ENCODE measurements around the gene SH3BP1. TPM values are rescaled to one million over a fixed set of nuclear protein-coding genes. Genes with fewer than 3 reads are reported as not detected.

Gene SH3BP1
- total and polyA plus RNA-seq, 4 experiments from 2014 or later: 17.6 to 89.2 (median 57.1) TPM

- intact Hi-C loops (cut with micrococcal nuclease): no loop called here
- Histone ChIP-seq H3K4me1 (ENCODE audit: insufficient read depth, low read length) (peaks cover 9% of the 10 kb centered on the region), H3K27me3 (ENCODE audit: insufficient read depth, low read length) (no peaks in the 10 kb centered on the region), H3K36me3 (ENCODE audit: insufficient read depth, low read length) (peaks cover 16% of the 10 kb centered on the region), H3K4me3 (ENCODE audit: low read length in 2 of 2) (no peak within 1 kb of the TSS), H3K27ac (ENCODE audit: low read depth, low read length) (no peak within 1 kb of the TSS), H3K9me3 (ENCODE audit: control insufficient read depth in 1 of 2, low read length in 2 of 2) (no peaks in the 10 kb centered on the region)
- Mint-ChIP-seq H3K27me3 (no peaks in the 10 kb centered on the region), H3K9me3 (no peaks in the 10 kb centered on the region), H3K27ac (peak within 1 kb of the TSS in 5 of 7 donors; percentile 27 to 71 (median 55)), H3K4me1 (peaks cover 10 to 18% (median 13%) of the 10 kb centered on the region in 4 donors), H3K4me3 (peak within 1 kb of the TSS in 7 of 8 donors; percentile 6 to 81 (median 43)), H3K36me3 (peaks cover 21 to 27% of the 10 kb centered on the region in 2 donors)
- ChIA-PET CTCF (ENCODE audit: partially characterized antibody) (no interaction called here), POLR2A (ENCODE audit: partially characterized antibody) (interaction anchor here (1.3 kb wide), 1 partner anchor 10 kb away, joined by 3 read pairs; no protein-coding TSS in a partner anchor)
- DNase-seq: peak; percentile 67 to 95 (median 77)
Observed at GRCh38 chr22:37696657-37697537, 57.4 kb downstream of the SH3BP1 start, which contains the start of gene TRIOBP. TRIOBP (plus strand) TSS chr22:37697048; CDS start chr22:37701366, 4,318 bp downstream.

DNA sequence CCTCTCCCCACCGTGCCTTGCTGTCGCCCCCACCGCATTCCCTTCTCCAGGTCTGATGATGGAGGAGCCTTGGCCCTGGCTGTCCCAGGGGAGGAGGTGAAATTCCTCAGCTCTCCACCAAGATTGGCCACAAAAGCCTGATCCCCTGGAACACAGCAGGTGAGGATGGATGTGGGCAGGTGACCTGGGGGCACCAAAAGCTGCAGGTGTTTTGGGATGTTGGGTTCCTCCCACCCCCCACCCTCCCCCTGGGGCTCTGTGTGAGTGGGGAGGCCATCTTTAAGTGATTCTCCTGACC lies 58.0 kb downstream of the SH3BP1 start:
- Histone ChIP-seq H3K27me3 (ENCODE audit: insufficient read depth, low read length) (no peaks in the 10 kb centered on the region), H3K4me1 (ENCODE audit: insufficient read depth, low read length) (peaks cover 9% of the 10 kb centered on the region), H3K27ac (ENCODE audit: low read depth, low read length) (no peak overlapping the region), H3K36me3 (ENCODE audit: insufficient read depth, low read length) (peaks cover 12% of the 10 kb centered on the region), H3K9me3 (ENCODE audit: control insufficient read depth in 1 of 2, low read length in 2 of 2) (no peaks in the 10 kb centered on the region), H3K4me3 (ENCODE audit: low read length in 2 of 2) (no peak overlapping the region)
- no peaks in the 10 kb centered on the region for H3K27me3 Mint-ChIP-seq
- intact Hi-C loops (cut with micrococcal nuclease): no loop called here
- no peak overlapping the region for H3K27ac Mint-ChIP-seq
- peaks cover 17 to 21% of the 10 kb centered on the region in 2 donors for H3K36me3 Mint-ChIP-seq
- ChIA-PET POLR2A (ENCODE audit: partially characterized antibody) (no interaction called here), CTCF (ENCODE audit: partially characterized antibody) (no interaction called here)
- H3K9me3 Mint-ChIP-seq: no peaks in the 10 kb centered on the region
- peaks cover 10 to 18% (median 13%) of the 10 kb centered on the region in 4 donors for H3K4me1 Mint-ChIP-seq
- DNase-seq: no peak
- H3K4me3 Mint-ChIP-seq: no peak overlapping the region

DNA sequence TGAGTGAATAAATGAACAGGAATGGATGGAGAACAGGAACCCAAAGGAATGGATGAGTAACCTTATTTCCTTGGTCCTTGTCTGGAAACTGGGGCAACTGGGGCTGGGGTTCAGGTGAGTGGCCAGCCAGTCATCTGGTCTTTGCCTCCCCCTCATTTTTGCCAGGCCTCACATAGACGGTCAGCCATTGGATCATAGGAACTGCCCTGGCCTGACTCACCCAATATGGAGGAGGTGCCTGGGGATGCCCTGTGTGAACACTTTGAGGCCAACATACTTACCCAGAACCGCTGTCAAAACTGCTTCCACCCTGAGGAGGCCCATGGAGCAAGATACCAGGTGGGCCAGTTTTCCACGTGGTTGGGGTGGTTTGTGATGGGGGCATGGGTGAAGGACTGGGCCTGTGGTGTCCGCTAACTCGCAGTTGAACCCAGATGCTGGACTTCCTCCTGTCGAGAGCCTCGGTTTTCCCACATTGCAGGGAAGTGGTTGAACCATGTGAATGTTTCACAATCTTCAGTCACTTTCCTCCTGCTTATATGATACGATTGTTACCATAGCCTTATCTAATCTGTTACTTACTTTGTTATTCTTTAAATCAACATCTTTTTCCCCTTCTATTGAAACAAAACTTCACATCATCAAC lies 61.8 kb downstream of the SH3BP1 start:
- peaks cover 5% of the 10 kb centered on the region for H3K4me1 ChIP-seq (ENCODE audit: insufficient read depth, low read length)
- H3K9me3 ChIP-seq (ENCODE audit: control insufficient read depth in 1 of 2, low read length in 2 of 2): no peaks in the 10 kb centered on the region
- H3K27ac ChIP-seq (ENCODE audit: low read depth, low read length): no peak overlapping the region
- H3K4me3 ChIP-seq (ENCODE audit: low read length in 2 of 2): no peak overlapping the region
- Mint-ChIP-seq H3K36me3 (peaks cover 9 to 10% of the 10 kb centered on the region in 2 donors), H3K4me3 (no peak overlapping the region), H3K4me1 (peaks cover 4 to 9% (median 7%) of the 10 kb centered on the region in 4 donors), H3K27ac (no peak overlapping the region), H3K9me3 (no peaks in the 10 kb centered on the region), H3K27me3 (no peaks in the 10 kb centered on the region)
- ChIA-PET POLR2A (ENCODE audit: partially characterized antibody) (no interaction called here), CTCF (ENCODE audit: partially characterized antibody) (no interaction called here)
- no peak for DNase-seq
- no peaks in the 10 kb centered on the region for H3K27me3 ChIP-seq (ENCODE audit: insufficient read depth, low read length)
- no peaks in the 10 kb centered on the region for H3K36me3 ChIP-seq (ENCODE audit: insufficient read depth, low read length)
- intact Hi-C loops (cut with micrococcal nuclease): no loop called here

GRCh38 chr22:37703906-37704305 lies 64.4 kb downstream of the SH3BP1 start:
- POLR2A ChIA-PET (ENCODE audit: partially characterized antibody): no interaction called here
- CTCF ChIA-PET (ENCODE audit: partially characterized antibody): no interaction called here

DNA sequence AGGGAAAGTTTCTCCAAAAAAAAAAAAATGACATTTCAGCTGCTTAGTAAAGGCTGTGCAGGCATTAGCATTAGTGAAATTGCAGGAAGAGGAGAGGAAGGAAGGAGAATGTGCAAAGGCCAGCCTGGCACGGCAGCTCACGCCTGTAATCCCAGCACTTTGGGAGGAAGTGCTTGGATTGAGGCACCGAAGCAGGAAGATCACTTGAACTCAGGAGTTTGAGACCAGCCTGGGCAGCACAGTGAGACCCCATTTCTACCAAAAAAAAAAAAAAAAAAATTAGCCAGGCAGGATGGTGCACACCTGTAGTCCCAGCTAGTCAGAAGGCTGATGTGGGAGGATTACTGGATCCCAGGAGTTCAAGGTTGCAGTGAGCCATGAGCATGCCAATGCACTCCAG lies 65.2 kb downstream of the SH3BP1 start:
- ChIA-PET POLR2A (ENCODE audit: partially characterized antibody) (no interaction called here), CTCF (ENCODE audit: partially characterized antibody) (no interaction called here)
- H3K27me3 ChIP-seq (ENCODE audit: insufficient read depth, low read length): no peaks in the 10 kb centered on the region

More at GRCh38 chr22:37703906-37704305, 64.4 kb downstream of the SH3BP1 start:
- Histone ChIP-seq H3K36me3 (ENCODE audit: insufficient read depth, low read length) (no peaks in the 10 kb centered on the region), H3K27me3 (ENCODE audit: insufficient read depth, low read length) (no peaks in the 10 kb centered on the region), H3K9me3 (ENCODE audit: control insufficient read depth in 1 of 2, low read length in 2 of 2) (no peaks in the 10 kb centered on the region), H3K27ac (ENCODE audit: low read depth, low read length) (no peak overlapping the region), H3K4me1 (ENCODE audit: insufficient read depth, low read length) (no peaks in the 10 kb centered on the region), H3K4me3 (ENCODE audit: low read length in 2 of 2) (no peak overlapping the region)
- Mint-ChIP-seq H3K27me3 (no peaks in the 10 kb centered on the region), H3K36me3 (peaks cover 4 to 10% of the 10 kb centered on the region in 2 donors), H3K9me3 (no peaks in the 10 kb centered on the region), H3K27ac (peak overlapping the region in 1 of 7 donors; percentile 36), H3K4me3 (no peak overlapping the region), H3K4me1 (no peaks in the 10 kb centered on the region)
- intact Hi-C loops (cut with micrococcal nuclease): no loop called here
- no peak for DNase-seq

GRCh38 chr22:37705205-37705604 lies 65.7 kb downstream of the SH3BP1 start:
- Mint-ChIP-seq H3K27ac (no peak overlapping the region), H3K4me3 (no peak overlapping the region), H3K36me3 (peaks cover 6 to 10% of the 10 kb centered on the region in 2 donors), H3K9me3 (no peaks in the 10 kb centered on the region), H3K4me1 (no peaks in the 10 kb centered on the region), H3K27me3 (no peaks in the 10 kb centered on the region)
- H3K4me1 ChIP-seq (ENCODE audit: insufficient read depth, low read length): no peaks in the 10 kb centered on the region
- H3K36me3 ChIP-seq (ENCODE audit: insufficient read depth, low read length): no peaks in the 10 kb centered on the region
- POLR2A ChIA-PET (ENCODE audit: partially characterized antibody): no interaction called here
- no peak overlapping the region for H3K4me3 ChIP-seq (ENCODE audit: low read length in 2 of 2)
- no peak for DNase-seq
- no peaks in the 10 kb centered on the region for H3K9me3 ChIP-seq (ENCODE audit: control insufficient read depth in 1 of 2, low read length in 2 of 2)
- intact Hi-C loops (cut with micrococcal nuclease): no loop called here
- H3K27me3 ChIP-seq (ENCODE audit: insufficient read depth, low read length): no peaks in the 10 kb centered on the region
- no peak overlapping the region for H3K27ac ChIP-seq (ENCODE audit: low read depth, low read length)
- CTCF ChIA-PET (ENCODE audit: partially characterized antibody): no interaction called here

More for the DNA sequence above, 65.2 kb downstream of the SH3BP1 start:
- H3K36me3 ChIP-seq (ENCODE audit: insufficient read depth, low read length): no peaks in the 10 kb centered on the region
- H3K4me3 ChIP-seq (ENCODE audit: low read length in 2 of 2): no peak overlapping the region
- no peak overlapping the region for H3K27ac ChIP-seq (ENCODE audit: low read depth, low read length)
- no peaks in the 10 kb centered on the region for H3K9me3 Mint-ChIP-seq
- no peaks in the 10 kb centered on the region for H3K9me3 ChIP-seq (ENCODE audit: control insufficient read depth in 1 of 2, low read length in 2 of 2)
- H3K36me3 Mint-ChIP-seq: peaks cover 4 to 10% of the 10 kb centered on the region in 2 donors
- H3K27me3 Mint-ChIP-seq: no peaks in the 10 kb centered on the region
- H3K27ac Mint-ChIP-seq: no peak overlapping the region
- no peak for DNase-seq
- H3K4me1 Mint-ChIP-seq: no peaks in the 10 kb centered on the region
- no peak overlapping the region for H3K4me3 Mint-ChIP-seq
- no peaks in the 10 kb centered on the region for H3K4me1 ChIP-seq (ENCODE audit: insufficient read depth, low read length)
- intact Hi-C loops (cut with micrococcal nuclease): no loop called here

Data from CD4-positive, alpha-beta memory T cell (primary cell).